Spinal cord (tissue), 10 donors: Measurements from ENCODE around the gene ZNF207. TPM values are rescaled to one million over a fixed set of nuclear protein-coding genes. Genes with fewer than 3 reads are reported as not detected.
"Not testable (repeated sequence)": the region's sequence is repeated elsewhere in the genome, so short reads cannot be mapped to it uniquely, and the experiment has no call there.

Experiments
- DNase-seq, 6 donors: peaks; one replicate each; pipeline versions ENCODE4 v3.0.0 to v3.0.0-alpha.2; 2013 to 2015; ENCODE audit warnings: low spot score in 6 of 6, low read depth in 4 of 6
- H3K27ac ChIP-seq: one replicate; pipeline ENCODE4 v1.5.1; 2013; ENCODE audit warnings: low read depth, low read length, control low read depth
- H3K27me3 ChIP-seq: one replicate; pipeline ENCODE4 v1.6.1; 2013; ENCODE audit warnings: low read length; ENCODE audit not compliant: control insufficient read depth, insufficient read depth
- H3K36me3 ChIP-seq: one replicate; pipeline ENCODE4 v1.6.1; 2013; ENCODE audit warnings: low read length; ENCODE audit not compliant: control insufficient read depth, insufficient read depth
- H3K4me1 ChIP-seq: one replicate; pipeline ENCODE4 v1.6.1; 2013; ENCODE audit warnings: low read length; ENCODE audit not compliant: control insufficient read depth, insufficient read depth
- H3K4me3 ChIP-seq: one replicate; pipeline ENCODE4 v1.5.1; 2013; ENCODE audit warnings: low read depth, low read length, control low read depth
- H3K9me3 ChIP-seq: one replicate; pipeline ENCODE4 v1.6.1; 2013; ENCODE audit warnings: low read length; ENCODE audit not compliant: control insufficient read depth, insufficient read depth
- WGBS: methylation state at CpG from one replicate; pipeline ENCODE4 v1.1.5; 2013; ENCODE audit warnings: missing lambda C conversion rate; ENCODE audit not compliant: insufficient coverage; 5-methylcytosine and 5-hydroxymethylcytosine counted together
- polyA plus RNA-seq, 2 donors: library from polyadenylated mRNA; unstranded; fragments of 120-200 nt; gene quantifications; one replicate each; pipeline ENCODE4 v1.2.1, GENCODE V29; 2013; ENCODE audit not compliant: insufficient read length in 2 of 2
- total RNA-seq, 2 donors: library from RNA; depleted of rRNA in 1 of 2; stranded (reverse); fragments of 120-200 nt in 1 of 2; fragments of >200 nt in 1 of 2; gene quantifications; one replicate each; pipeline versions ENCODE4 v1.2.3 to v1.2.4, GENCODE V29; 2013 to 2014
- donor health status: healthy.

ZNF207 gene
- total and polyA plus RNA-seq, 4 donors, result 124 to 156 (median 134) TPM

GRCh38 chr17:32348483-32348800 lies 1.5 kb upstream of the ZNF207 start:
- no peaks in the 10 kb centered on the region for H3K36me3 ChIP-seq
- H3K27me3 ChIP-seq, result no peaks in the 10 kb centered on the region
- no peak overlapping the region for H3K27ac ChIP-seq
- H3K4me3 ChIP-seq, result no peak overlapping the region
- DNase-seq, result no peak
- WGBS, result 100% methylated on average over 1 of the region's 2 CpGs
- peaks cover 20% of the 10 kb centered on the region for H3K4me1 ChIP-seq
- H3K9me3 ChIP-seq, result no peaks in the 10 kb centered on the region

GRCh38 chr17:32349503-32349853 lies 479 bp upstream of the ZNF207 start:
- H3K9me3 ChIP-seq, result no peaks in the 10 kb centered on the region
- peak overlapping the region; percentile 99 for H3K4me3 ChIP-seq
- H3K27me3 ChIP-seq, result no peaks in the 10 kb centered on the region
- DNase-seq, result peak in 1 of 6 donors; percentile 50
- H3K36me3 ChIP-seq, result peaks cover 6% of the 10 kb centered on the region
- H3K27ac ChIP-seq, result peak overlapping the region; percentile 99
- peaks cover 25% of the 10 kb centered on the region for H3K4me1 ChIP-seq
- WGBS, result 13% methylated on average over 13 of the region's 15 CpGs

GRCh38 chr17:32350666-32351418 lies 885 bp downstream of the ZNF207 start:
- Histone ChIP-seq H3K36me3 (peaks cover 13% of the 10 kb centered on the region), H3K9me3 (no peaks in the 10 kb centered on the region), H3K4me3 (peak overlapping the region; percentile 99), H3K27me3 (no peaks in the 10 kb centered on the region), H3K4me1 (peaks cover 33% of the 10 kb centered on the region), H3K27ac (peak overlapping the region; percentile 99)
- peak in 3 of 6 donors; percentile 28 to 68 (median 64) for DNase-seq
- no CpG with 5 or more reads among the region's 20 CpGs for WGBS

- Histone ChIP-seq H3K4me1 (peaks cover 33% of the 10 kb centered on the region), H3K36me3 (peaks cover 19% of the 10 kb centered on the region)
- not testable (repeated sequence) for DNase-seq, H3K4me3 ChIP-seq, H3K9me3 ChIP-seq, H3K27me3 ChIP-seq, H3K27ac ChIP-seq
- WGBS, result 91% methylated on average over 7 of the region's 9 CpGs
These were observed 2.8 kb downstream of the ZNF207 start for GRCh38 chr17:32352734-32353133.

- WGBS, result 76% methylated on average over 5 of the region's 6 CpGs
- H3K27me3 ChIP-seq, result no peaks in the 10 kb centered on the region
- peaks cover 22% of the 10 kb centered on the region for H3K4me1 ChIP-seq
- H3K9me3 ChIP-seq, result no peaks in the 10 kb centered on the region
- H3K36me3 ChIP-seq, result peaks cover 45% of the 10 kb centered on the region
- no peak overlapping the region for H3K27ac ChIP-seq
- peak in 1 of 6 donors; percentile 43 for DNase-seq
- no peak overlapping the region for H3K4me3 ChIP-seq
These were observed 5.9 kb downstream of the ZNF207 start for GRCh38 chr17:32355649-32356377.

- no peaks in the 10 kb centered on the region for H3K9me3 ChIP-seq
- H3K4me1 ChIP-seq, result peaks cover 22% of the 10 kb centered on the region
- H3K27ac ChIP-seq, result no peak overlapping the region
- no peak overlapping the region for H3K4me3 ChIP-seq
- WGBS, result no CpG with 5 or more reads among the region's 3 CpGs
- no peak for DNase-seq
- H3K27me3 ChIP-seq, result no peaks in the 10 kb centered on the region
- peaks cover 46% of the 10 kb centered on the region for H3K36me3 ChIP-seq
These were observed 6.4 kb downstream of the ZNF207 start for GRCh38 chr17:32356378-32356743.

GRCh38 chr17:32356750-32357149 lies 6.8 kb downstream of the ZNF207 start:
- H3K9me3 ChIP-seq, result no peaks in the 10 kb centered on the region
- peaks cover 21% of the 10 kb centered on the region for H3K4me1 ChIP-seq
- no peaks in the 10 kb centered on the region for H3K27me3 ChIP-seq
- H3K36me3 ChIP-seq, result peaks cover 46% of the 10 kb centered on the region
- no peak overlapping the region for H3K4me3 ChIP-seq
- no peak overlapping the region for H3K27ac ChIP-seq
- 100% methylated on average over 1 of the region's 5 CpGs for WGBS
- no peak for DNase-seq

- Histone ChIP-seq H3K4me3 (no peak overlapping the region), H3K27me3 (no peaks in the 10 kb centered on the region), H3K4me1 (peaks cover 17% of the 10 kb centered on the region), H3K36me3 (peaks cover 52% of the 10 kb centered on the region), H3K27ac (no peak overlapping the region), H3K9me3 (no peaks in the 10 kb centered on the region)
- no CpG with 5 or more reads among the region's 8 CpGs for WGBS
- DNase-seq, result no peak
These were observed 7.7 kb downstream of the ZNF207 start for GRCh38 chr17:32357615-32358014.

- no peaks in the 10 kb centered on the region for H3K9me3 ChIP-seq
- no peaks in the 10 kb centered on the region for H3K4me1 ChIP-seq
- peaks cover 57% of the 10 kb centered on the region for H3K36me3 ChIP-seq
- no peak overlapping the region for H3K4me3 ChIP-seq
- WGBS, result no CpG with 5 or more reads among the region's 1 CpG
- no peak for DNase-seq
- no peak overlapping the region for H3K27ac ChIP-seq
- H3K27me3 ChIP-seq, result no peaks in the 10 kb centered on the region
These were observed 11.3 kb downstream of the ZNF207 start for GRCh38 chr17:32361270-32361669.

- H3K4me1 ChIP-seq, result no peaks in the 10 kb centered on the region
- no peak overlapping the region for H3K4me3 ChIP-seq
- peak in 1 of 6 donors; percentile 32 for DNase-seq
- no CpG with 5 or more reads among the region's 1 CpG for WGBS
- H3K27me3 ChIP-seq, result no peaks in the 10 kb centered on the region
- H3K27ac ChIP-seq, result no peak overlapping the region
- no peaks in the 10 kb centered on the region for H3K9me3 ChIP-seq
- H3K36me3 ChIP-seq, result peaks cover 35% of the 10 kb centered on the region
These were observed 20.5 kb downstream of the ZNF207 start for GRCh38 chr17:32370426-32370825.
